HCT116 (cell line): Measurements from ENCODE around the gene HAND2. TPM values are rescaled to one million over a fixed set of nuclear protein-coding genes. Genes with fewer than 3 reads are reported as not detected.

Source experiments
- ATAC-seq: fragments of 200-7000 bp; cut with Tn5 transposase; 2 replicates; pipeline ENCODE4 v1.9.1; 2020; ENCODE audit warnings: mild to moderate bottlenecking, moderate library complexity
- BruUV-seq: library from RNA; stranded (reverse); fragments of 400-500 nt; replicated peaks from 2 replicates; lab custom pipeline; 2021; lab: Mats Ljungman, UMichigan
- CTCF ChIA-PET: fragments of 300-600 bp; sonication (Branson Sonifier 250); formaldehyde crosslinking; loops from one replicate; lab custom pipeline; 2021; ENCODE audit warnings: antibody characterized with exemption; lab: Charles Lee
- POLR2A ChIA-PET: fragments of 300-600, 350-600 bp; sonication (Branson Sonifier 250); formaldehyde crosslinking; loops from one replicate; lab custom pipeline; 2021; ENCODE audit warnings: antibody characterized with exemption; lab: Charles Lee
- RAD21 ChIA-PET, 2 experiments: fragments of 300-600 bp; sonication (Branson Sonifier 250); formaldehyde crosslinking; loops; one replicate each; lab custom pipeline; 2023; ENCODE audit warnings: low total read pairs in 2 of 2; ENCODE audit not compliant: uncharacterized antibody in 2 of 2, unreplicated experiment in 2 of 2, low non-redundant PET in 1 of 2; lab: Charles Lee
- DNase-seq: peaks from one replicate; pipeline ENCODE4 v3.0.0-alpha.2; 2010; ENCODE audit warnings: low read depth, low spot score
- H2AFZ ChIP-seq: fragments of 200-600 bp; shearing (Covaris generic), sonication (generic); 2 replicates; pipeline ENCODE4 v1.6.1; 2017; ENCODE audit warnings: low read depth, mixed run types, mixed read lengths, antibody characterized with exemption, low read length; ENCODE audit not compliant: poor library complexity, severe bottlenecking
- H3K27ac ChIP-seq: 2 replicates; pipeline ENCODE4 v1.5.1; 2012; ENCODE audit warnings: low read depth, low read length
- H3K27me3 ChIP-seq: fragments of 200-600 bp; sonication (generic); 2 replicates; pipeline ENCODE4 v1.6.1; 2016; ENCODE audit warnings: mixed run types, low read length, mixed read lengths; ENCODE audit not compliant: insufficient read depth
- H3K36me3 ChIP-seq, 2 experiments: fragments of 200-500 bp in 1 of 2; fragments of 200-600 bp in 1 of 2; sonication (Bioruptor generic) in 1 of 2; sonication (generic) in 1 of 2; 2 replicates each; pipeline versions ENCODE4 v1.5.1 to v1.6.1; 2014 to 2016; ENCODE audit warnings: low read length in 2 of 2, inconsistent platforms in 1 of 2, mixed read lengths in 1 of 2, mixed run types in 1 of 2; ENCODE audit not compliant: insufficient read depth in 2 of 2, control insufficient read depth in 1 of 2
- H3K4me1 ChIP-seq, 2 experiments: fragments of 200-600 bp in 1 of 2; sonication (generic) in 1 of 2; 2 replicates each; pipeline versions ENCODE4 v1.5.1 to v1.6.1; 2012 to 2017; ENCODE audit warnings: low read length in 2 of 2, inconsistent platforms in 1 of 2, mild to moderate bottlenecking in 1 of 2, mixed read lengths in 1 of 2, mixed run types in 1 of 2, moderate library complexity in 1 of 2; ENCODE audit not compliant: insufficient read depth in 2 of 2, control insufficient read depth in 1 of 2
- H3K4me2 ChIP-seq: fragments of 200-600 bp; sonication (generic); 2 replicates; pipeline ENCODE4 v1.6.1; 2017; ENCODE audit warnings: mixed run types, low read length, mixed read lengths
- H3K4me3 ChIP-seq, 2 experiments: fragments of 200-600 bp in 1 of 2; sonication (generic) in 1 of 2; replicated peaks in 1 of 2; 2 replicates each; pipeline ENCODE4 v1.5.1; 2011 to 2016; ENCODE audit warnings: low read length in 2 of 2, control low read depth in 1 of 2, low read depth in 1 of 2, mild to moderate bottlenecking in 1 of 2, mixed read lengths in 1 of 2, mixed run types in 1 of 2
- H3K79me2 ChIP-seq: fragments of 200-600 bp; sonication (generic); 2 replicates; pipeline ENCODE4 v1.6.1; 2017; ENCODE audit warnings: mild to moderate bottlenecking, mixed run types, low read length, moderate library complexity, mixed read lengths; ENCODE audit not compliant: insufficient read depth
- H3K9ac ChIP-seq: fragments of 200-600 bp; sonication (generic); 2 replicates; pipeline ENCODE4 v1.6.1; 2016; ENCODE audit warnings: low read length, mixed read lengths
- H3K9me2 ChIP-seq: fragments of 200-600 bp; sonication (generic), shearing (Covaris generic); 2 replicates; pipeline ENCODE4 v1.6.1; 2017; ENCODE audit warnings: mixed run types, mild to moderate bottlenecking, moderate library complexity; ENCODE audit not compliant: insufficient read depth
- H3K9me3 ChIP-seq, 2 experiments: fragments of 200-500 bp in 1 of 2; fragments of 200-600 bp in 1 of 2; sonication (Bioruptor generic) in 1 of 2; sonication (generic) in 1 of 2; 2 replicates each; pipeline ENCODE4 v1.6.1; 2014 to 2017; ENCODE audit warnings: low read length in 2 of 2, mixed read lengths in 2 of 2, inconsistent platforms in 1 of 2, low read depth in 1 of 2, mild to moderate bottlenecking in 1 of 2, mixed run types in 1 of 2, moderate library complexity in 1 of 2; ENCODE audit not compliant: control insufficient read depth in 1 of 2, insufficient read depth in 1 of 2
- H4K20me1 ChIP-seq: fragments of 200-600 bp; sonication (generic), shearing (Covaris generic); 2 replicates; pipeline ENCODE4 v1.6.1; 2017; ENCODE audit warnings: mixed run types, mild to moderate bottlenecking, moderate library complexity; ENCODE audit not compliant: insufficient read depth
- CBX3 ChIP-seq: IDR thresholded peaks from 2 replicates; pipeline ENCODE4 v1.6.1; 2012; ENCODE audit warnings: low read depth
- EZH2phosphoT487 ChIP-seq: fragments of 200-600 bp; IDR thresholded peaks from 2 replicates; pipeline ENCODE4 v1.6.1; 2018; ENCODE audit warnings: antibody characterized with exemption, borderline replicate concordance
- FOSL1 ChIP-seq: IDR thresholded peaks from 2 replicates; pipeline ENCODE4 v1.6.1; 2012; ENCODE audit warnings: low read depth
- JUND ChIP-seq: IDR thresholded peaks from 2 replicates; pipeline ENCODE4 v1.6.1; 2012
- MAX ChIP-seq: IDR thresholded peaks from 2 replicates; pipeline ENCODE4 v1.6.1; 2012
- POLR2A ChIP-seq: IDR thresholded peaks from 2 replicates; pipeline ENCODE4 v1.7.0; 2011; ENCODE audit warnings: borderline replicate concordance; ENCODE audit not compliant: insufficient read depth, insufficient read length; ENCODE audit errors: extremely low read depth
- POLR2AphosphoS5 ChIP-seq: IDR thresholded peaks from 2 replicates; pipeline ENCODE4 v1.6.1; 2011; ENCODE audit warnings: mild to moderate bottlenecking, low read depth, low read length, moderate library complexity
- RAD21 ChIP-seq: IDR thresholded peaks from 2 replicates; pipeline ENCODE4 v1.6.1; 2012; ENCODE audit warnings: low read depth, mild to moderate bottlenecking
- SIN3A ChIP-seq: IDR thresholded peaks from 2 replicates; pipeline ENCODE4 v1.6.1; 2012; ENCODE audit warnings: low read depth
- SP1 ChIP-seq: IDR thresholded peaks from 2 replicates; pipeline ENCODE4 v1.6.1; 2012; ENCODE audit warnings: low read depth
- SRF ChIP-seq: IDR thresholded peaks from 2 replicates; pipeline ENCODE4 v1.6.1; 2012; ENCODE audit warnings: low read depth
- ZNF274 ChIP-seq: fragments of 200-500 bp; sonication (Bioruptor generic); IDR thresholded peaks from 2 replicates; pipeline ENCODE4 v1.6.1; 2014; ENCODE audit warnings: mild to moderate bottlenecking, low read depth, low read length, inconsistent platforms
- intact Hi-C: fragments of 100-400 bp; cut with micrococcal nuclease; formaldehyde crosslinking; loops from 2 replicates; pipeline ENCODE4 v1.10.0; 2022
- total RNA-seq: library from RNA; stranded (reverse); gene quantifications from one replicate; pipeline ENCODE4 v1.2.1, GENCODE V29; 2021; ENCODE audit not compliant: unreplicated experiment

The HAND2 gene
- total RNA-seq, 1 experiment from 2014 or later, result not detected

GRCh38 chr4:173511787-173512361 lies 18.2 kb downstream of the HAND2 start (continued):
- TF ChIP-seq POLR2A (no peak), FOSL1 (no peak), SRF (no peak), SIN3A (no peak), RAD21 (no peak), JUND (no peak), POLR2AphosphoS5 (no peak), MAX (no peak), ZNF274 (no peak)

- H3K4me2 ChIP-seq, result no peak overlapping the region
- TF ChIP-seq RAD21, result no peak
- no peak for TF ChIP-seq SP1
- TF ChIP-seq MAX, result no peak
- TF ChIP-seq SRF, result no peak
- no peak for TF ChIP-seq POLR2A
- TF ChIP-seq CBX3, result no peak
- no peak for TF ChIP-seq EZH2phosphoT487
- ChIA-PET POLR2A (no interaction called here), CTCF (no interaction called here), RAD21 (no interaction called here)
- H3K36me3 ChIP-seq, result no peaks in the 10 kb centered on the region
- H4K20me1 ChIP-seq, result no peaks in the 10 kb centered on the region
- no peaks in the 10 kb centered on the region for H3K79me2 ChIP-seq
- intact Hi-C loops, result loop anchor here (5.0 kb wide), 1 partner anchor 243 kb away; no protein-coding TSS in a partner anchor
- H2AFZ ChIP-seq, result no peak overlapping the region
- H3K9ac ChIP-seq, result no peak overlapping the region
- no peaks in the 10 kb centered on the region for H3K4me1 ChIP-seq
- no peak for DNase-seq
- H3K27ac ChIP-seq, result no peak overlapping the region
- peaks cover 20% of the 10 kb centered on the region for H3K27me3 ChIP-seq
- H3K4me3 ChIP-seq, result no peak overlapping the region
- BruUV-seq, result no TSS peak
- no peaks in the 10 kb centered on the region for H3K9me3 ChIP-seq
- no peaks in the 10 kb centered on the region for H3K9me2 ChIP-seq
- no peak for ATAC-seq
Measured at GRCh38 chr4:173509036-173510001, 20.7 kb downstream of the HAND2 start.
